Kidney (tissue), 14 donors: ENCODE measurements around the gene ELP6. TPM values are rescaled to one million over a fixed set of nuclear protein-coding genes. Genes with fewer than 3 reads are reported as not detected.

Source experiments
- DNase-seq, 5 donors: peaks; one replicate each; pipeline ENCODE4 v3.0.0-alpha.2; 2013 to 2020
- FAIRE-seq: peaks from 2 replicates; lab custom pipeline; 2012; peaks lifted over from hg19 to GRCh38; lab: Jason Lieb, UNC
- H3K27ac ChIP-seq, 2 donors: one replicate each; pipeline ENCODE4 v1.7.0; 2013; ENCODE audit warnings: low read depth in 2 of 2, low read length in 2 of 2, inconsistent platforms in 1 of 2
- H3K27me3 ChIP-seq: one replicate; pipeline ENCODE4 v1.7.1; 2013; ENCODE audit warnings: low read length, inconsistent platforms; ENCODE audit not compliant: control insufficient read depth, insufficient read depth
- H3K36me3 ChIP-seq, 3 donors: one replicate each; pipeline versions ENCODE4 v1.7.0 to v1.7.1; 2013; ENCODE audit warnings: low read length in 3 of 3, control low read depth in 1 of 3, inconsistent platforms in 1 of 3; ENCODE audit not compliant: insufficient read depth in 3 of 3, control insufficient read depth in 2 of 3
- H3K4me1 ChIP-seq, 3 donors: one replicate each; pipeline versions ENCODE4 v1.7.0 to v1.7.1; 2013; ENCODE audit warnings: low read length in 3 of 3, inconsistent platforms in 1 of 3, low read depth in 1 of 3; ENCODE audit not compliant: control insufficient read depth in 2 of 3, insufficient read depth in 2 of 3
- H3K4me3 ChIP-seq, 3 donors: one replicate each; pipeline versions ENCODE4 v1.7.0 to v1.8.1; 2013; ENCODE audit warnings: low read length in 3 of 3, control low read depth in 1 of 3, inconsistent platforms in 1 of 3
- H3K9ac ChIP-seq, 3 donors: one replicate each; pipeline versions ENCODE4 v1.7.0 to v1.7.1; 2013; ENCODE audit warnings: low read length in 3 of 3, control low read depth in 1 of 3, inconsistent platforms in 1 of 3
- H3K9me3 ChIP-seq, 3 donors: one replicate each; pipeline versions ENCODE4 v1.7.0 to v1.7.1; 2013; ENCODE audit warnings: low read length in 3 of 3, control low read depth in 1 of 3, inconsistent platforms in 1 of 3; ENCODE audit not compliant: control insufficient read depth in 2 of 3, insufficient read depth in 1 of 3
- intact Hi-C: fragments of 100-400 bp; cut with DNase I; formaldehyde crosslinking; loops from one replicate; pipeline ENCODE4 v1.11.1; 2022
- polyA plus RNA-seq: library from polyadenylated mRNA; stranded (reverse); fragments of 350-450 nt; fragmentation: Illumina TruSeq; extraction: RNeasy Lipid Tissue Mini Kit (QIAGEN cat#74804); gene quantifications from one replicate; pipeline ENCODE4 v1.2.3, GENCODE V29; 2014; ENCODE audit warnings: low read depth, low replicate concordance; ENCODE audit not compliant: insufficient read depth
- total RNA-seq: library from RNA; stranded (reverse); fragmentation: NEBNext Ultra II Directional; extraction: Animal tissue kit (Norgen Biotek cat#: 25700); gene quantifications from one replicate; pipeline ENCODE4 v1.2.1, GENCODE V29; 2021
- TF ChIP-seq, protein P1 (sequence below): IDR thresholded peaks from 3 replicates; pipeline ENCODE4 v1.5.1; 2012; ENCODE audit warnings: mild to moderate bottlenecking, moderate library complexity, borderline replicate concordance; ENCODE audit not compliant: insufficient read depth; ENCODE audit errors: extremely low read depth
- donor health status: control.
- donor health status: control.
- donor health status: control.
- donor health status: control.
- donor health status: control.
- donor health status: DM: yes; HTN: yes; CAD: no.
- donor health status: Normal renal cell carcinoma (clear cell type).

ELP6 gene
- total and polyA plus RNA-seq, 2 donors from 2014 or later: 28.6 to 46.1 TPM

DNA sequence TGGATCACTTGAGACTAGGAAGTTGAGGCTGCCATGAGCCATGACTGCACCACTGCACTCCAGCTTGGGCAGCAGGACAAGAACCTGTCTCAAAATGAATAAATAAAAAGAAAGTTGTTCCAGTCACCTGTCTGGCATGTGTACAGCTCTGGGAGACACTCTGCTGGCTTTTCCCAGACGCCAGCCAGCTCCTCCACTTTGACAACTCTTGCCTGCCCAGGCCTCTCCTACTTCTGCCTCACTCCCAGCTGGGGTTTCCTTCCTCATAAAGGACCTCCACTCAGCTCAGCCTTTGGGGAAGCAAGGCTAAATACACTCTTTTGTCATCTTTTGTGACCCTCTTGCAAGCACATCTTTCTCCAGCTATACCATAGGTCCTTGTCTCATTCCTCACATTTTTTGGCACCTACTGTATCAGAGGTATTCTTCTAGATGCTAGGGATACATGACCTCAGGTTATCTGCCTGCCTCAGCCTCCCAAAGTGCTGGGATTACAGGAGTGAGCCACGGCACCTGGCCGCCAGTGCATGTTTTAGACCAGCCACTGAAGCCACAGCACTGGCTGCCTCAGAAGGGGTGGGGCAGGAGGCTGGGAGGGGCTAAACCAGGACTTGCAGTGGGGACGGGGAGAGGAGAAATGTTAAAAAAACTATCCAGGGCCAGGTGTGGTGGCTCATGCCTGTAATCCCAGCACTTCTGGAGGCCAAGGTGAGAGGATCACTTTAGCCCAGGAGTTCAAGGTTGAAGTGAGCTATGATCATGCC, 10.0 kb upstream of the ELP6 start:
- Histone ChIP-seq H3K9ac (no peak overlapping the region), H3K4me1 (peaks cover 0 to 4% (median 0%) of the 10 kb centered on the region in 3 donors), H3K4me3 (no peak overlapping the region), H3K27ac (no peak overlapping the region), H3K36me3 (no peaks in the 10 kb centered on the region), H3K9me3 (no peaks in the 10 kb centered on the region), H3K27me3 (no peaks in the 10 kb centered on the region)
- intact Hi-C loops: loop anchor here (10.0 kb wide), 1 partner anchor 261 kb away; the partner anchor contains the start of gene SMARCC1
- DNase-seq (no peak), FAIRE-seq (no peak)
- TF ChIP-seq, protein P1, sequence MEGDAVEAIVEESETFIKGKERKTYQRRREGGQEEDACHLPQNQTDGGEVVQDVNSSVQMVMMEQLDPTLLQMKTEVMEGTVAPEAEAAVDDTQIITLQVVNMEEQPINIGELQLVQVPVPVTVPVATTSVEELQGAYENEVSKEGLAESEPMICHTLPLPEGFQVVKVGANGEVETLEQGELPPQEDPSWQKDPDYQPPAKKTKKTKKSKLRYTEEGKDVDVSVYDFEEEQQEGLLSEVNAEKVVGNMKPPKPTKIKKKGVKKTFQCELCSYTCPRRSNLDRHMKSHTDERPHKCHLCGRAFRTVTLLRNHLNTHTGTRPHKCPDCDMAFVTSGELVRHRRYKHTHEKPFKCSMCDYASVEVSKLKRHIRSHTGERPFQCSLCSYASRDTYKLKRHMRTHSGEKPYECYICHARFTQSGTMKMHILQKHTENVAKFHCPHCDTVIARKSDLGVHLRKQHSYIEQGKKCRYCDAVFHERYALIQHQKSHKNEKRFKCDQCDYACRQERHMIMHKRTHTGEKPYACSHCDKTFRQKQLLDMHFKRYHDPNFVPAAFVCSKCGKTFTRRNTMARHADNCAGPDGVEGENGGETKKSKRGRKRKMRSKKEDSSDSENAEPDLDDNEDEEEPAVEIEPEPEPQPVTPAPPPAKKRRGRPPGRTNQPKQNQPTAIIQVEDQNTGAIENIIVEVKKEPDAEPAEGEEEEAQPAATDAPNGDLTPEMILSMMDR: no peak

DNA sequence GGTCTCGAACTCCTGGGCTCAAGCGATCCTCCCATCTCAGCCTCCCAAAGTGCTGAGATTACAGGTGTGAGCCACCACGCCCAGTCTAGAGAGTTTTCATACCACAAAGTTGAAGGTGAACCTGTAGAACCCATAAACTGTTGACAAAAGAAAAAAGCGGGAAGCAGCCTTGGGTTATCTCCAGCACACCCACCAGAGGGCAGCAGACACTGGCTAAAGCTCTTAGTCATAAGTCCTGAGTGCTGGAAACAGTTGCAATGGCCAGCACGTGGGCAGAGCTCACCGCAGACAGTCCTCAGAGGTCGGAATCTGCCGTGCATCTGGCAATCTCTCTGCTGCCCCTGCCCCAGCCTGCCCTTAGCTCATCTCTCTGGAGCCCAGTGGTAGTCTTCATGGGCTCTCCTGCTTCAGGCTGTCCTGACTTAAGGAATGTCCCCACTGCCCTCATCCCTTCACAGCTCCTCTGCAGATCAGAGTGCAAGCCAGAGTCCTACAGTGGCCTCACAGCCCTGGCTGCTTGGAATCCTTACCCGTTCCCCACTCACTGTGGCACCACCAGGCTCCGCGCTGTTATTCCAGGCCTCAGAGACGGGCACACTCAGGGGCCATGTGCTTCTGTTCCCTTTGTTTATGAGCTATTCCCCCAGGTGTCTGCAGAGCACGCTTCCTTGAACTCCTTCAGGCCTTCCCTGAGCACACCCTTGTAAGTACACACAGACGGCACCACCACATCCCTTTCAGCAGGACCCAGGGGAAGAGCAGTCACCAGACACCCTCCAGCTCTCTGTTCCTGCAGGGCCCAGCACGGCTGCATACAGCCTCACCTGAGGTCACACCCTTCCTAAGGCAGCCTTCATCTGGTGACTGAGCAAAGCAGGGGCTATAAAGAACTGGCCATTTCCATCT, 8.8 kb upstream of the ELP6 start:
- intact Hi-C loops: loop anchor here (10.0 kb wide), 1 partner anchor 262 kb away; the partner anchor contains the start of gene SMARCC1
- no peak overlapping the region for H3K27ac ChIP-seq
- H3K27me3 ChIP-seq: no peaks in the 10 kb centered on the region
- H3K4me1 ChIP-seq: peaks cover 0 to 4% (median 0%) of the 10 kb centered on the region in 3 donors
- no peaks in the 10 kb centered on the region for H3K36me3 ChIP-seq
- TF ChIP-seq, protein P1: peak; percentile 98
- DNase-seq (peak; percentile 88 to 94 (median 90)), FAIRE-seq (no peak)
- H3K9ac ChIP-seq: peak overlapping the region in 1 of 3 donors; percentile 24
- H3K9me3 ChIP-seq: no peaks in the 10 kb centered on the region
- H3K4me3 ChIP-seq: no peak overlapping the region

DNA sequence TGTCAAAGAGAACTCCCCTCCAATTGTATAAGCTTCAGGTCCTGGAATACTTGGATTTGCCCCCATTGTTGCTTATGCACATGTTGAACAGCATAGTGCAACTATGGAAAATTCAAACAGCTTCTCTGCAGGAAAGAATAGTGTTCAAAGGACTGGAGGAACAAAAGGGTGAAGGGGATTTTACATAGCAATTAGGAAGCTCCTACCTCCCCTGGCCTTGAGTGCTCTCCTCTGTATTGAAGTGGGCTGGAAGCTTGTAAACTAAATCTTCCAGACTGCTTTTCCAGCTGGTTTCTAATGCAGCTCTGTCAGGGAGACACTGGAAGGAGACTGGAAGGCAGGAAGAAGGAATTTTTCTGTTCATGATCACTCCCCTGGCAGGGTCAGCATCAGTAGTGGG, 7.2 kb upstream of the ELP6 start:
- no peak overlapping the region for H3K9ac ChIP-seq
- TF ChIP-seq, protein P1: no peak
- H3K4me1 ChIP-seq: peaks cover 0 to 4% (median 0%) of the 10 kb centered on the region in 3 donors
- no peak overlapping the region for H3K4me3 ChIP-seq
- intact Hi-C loops: loop anchor here (10.0 kb wide), 1 partner anchor 264 kb away; the partner anchor contains the start of gene SMARCC1
- H3K27ac ChIP-seq: no peak overlapping the region
- FAIRE-seq (no peak), DNase-seq (no peak)
- no peaks in the 10 kb centered on the region for H3K36me3 ChIP-seq
- no peaks in the 10 kb centered on the region for H3K9me3 ChIP-seq
- H3K27me3 ChIP-seq: no peaks in the 10 kb centered on the region
